Measurements from ENCODE around the gene RBM23. TPM values are rescaled to one million over a fixed set of nuclear protein-coding genes. Genes with fewer than 3 reads are reported as not detected.
A peak's percentile ranks its signal among the peaks of the same experiment; 100 is the strongest.

RBM23 gene
- total and polyA plus RNA-seq, 2 of the 8 experiments (the other 6 are each of a cell fraction or from before 2014, with no cell fraction given) = 41.2 to 43.3 TPM

- TF ChIP-seq, protein P1, sequence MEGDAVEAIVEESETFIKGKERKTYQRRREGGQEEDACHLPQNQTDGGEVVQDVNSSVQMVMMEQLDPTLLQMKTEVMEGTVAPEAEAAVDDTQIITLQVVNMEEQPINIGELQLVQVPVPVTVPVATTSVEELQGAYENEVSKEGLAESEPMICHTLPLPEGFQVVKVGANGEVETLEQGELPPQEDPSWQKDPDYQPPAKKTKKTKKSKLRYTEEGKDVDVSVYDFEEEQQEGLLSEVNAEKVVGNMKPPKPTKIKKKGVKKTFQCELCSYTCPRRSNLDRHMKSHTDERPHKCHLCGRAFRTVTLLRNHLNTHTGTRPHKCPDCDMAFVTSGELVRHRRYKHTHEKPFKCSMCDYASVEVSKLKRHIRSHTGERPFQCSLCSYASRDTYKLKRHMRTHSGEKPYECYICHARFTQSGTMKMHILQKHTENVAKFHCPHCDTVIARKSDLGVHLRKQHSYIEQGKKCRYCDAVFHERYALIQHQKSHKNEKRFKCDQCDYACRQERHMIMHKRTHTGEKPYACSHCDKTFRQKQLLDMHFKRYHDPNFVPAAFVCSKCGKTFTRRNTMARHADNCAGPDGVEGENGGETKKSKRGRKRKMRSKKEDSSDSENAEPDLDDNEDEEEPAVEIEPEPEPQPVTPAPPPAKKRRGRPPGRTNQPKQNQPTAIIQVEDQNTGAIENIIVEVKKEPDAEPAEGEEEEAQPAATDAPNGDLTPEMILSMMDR (IDR thresholded peaks at IDR 0.05; ENCODE audit: control extremely low read depth in 1 of 3, insufficient read depth in 1 of 3, low read depth in 1 of 3, low read length in 3 of 3) = peak; percentile 81 to 94 (median 91)
- TF ChIP-seq POLR2A (IDR thresholded peaks at IDR 0.05; ENCODE audit: control extremely low read depth in 1 of 2, low read depth in 2 of 2, low read length in 2 of 2) (peak in 1 of 2 experiments; percentile 28; a peak in 1 of 3 replicates), SIN3A (conservative IDR thresholded peaks at IDR 0.05 in 1 of 2, IDR thresholded peaks at IDR 0.05 in 1 of 2; ENCODE audit: low read depth in 1 of 2, low read length in 2 of 2) (peak; percentile 50 to 78; a peak in 1 of 4 replicates), TBP (IDR thresholded peaks at IDR 0.05; ENCODE audit: low read depth, low read length) (peak; percentile 56; the same call in 1 of the 2 replicates), TAF1 (IDR thresholded peaks at IDR 0.05; ENCODE audit: low read depth, low read length) (peak; percentile 56), PHF8 (conservative IDR thresholded peaks at IDR 0.05; ENCODE audit: low read depth, low read length) (peak; percentile 37; the same call in 1 of the 2 replicates), ATF3 (IDR thresholded peaks at IDR 0.05; ENCODE audit: insufficient read depth, low read depth, low read length) (0 out of 2 replicates have a peak, but pooled peaks have one; percentile 8), SIX5 (IDR thresholded peaks at IDR 0.05; ENCODE audit: low read depth, low read length) (no peak), JUND (IDR thresholded peaks at IDR 0.05; ENCODE audit: low read length) (peak; percentile 55; the same call in 1 of the 2 replicates), CREB1 (IDR thresholded peaks at IDR 0.05) (peak; percentile 33; the same call in 1 of the 2 replicates), MAX (IDR thresholded peaks at IDR 0.05) (peak; percentile 27; the same call in 1 of the 2 replicates), HDAC2 (IDR thresholded peaks at IDR 0.05; ENCODE audit: borderline replicate concordance in 1 of 2, low read depth in 2 of 2, low read length in 2 of 2) (0 out of 4 replicates have a peak, but pooled peaks of 1 of the 2 experiments have one; percentile 64), RAD21 (IDR thresholded peaks at IDR 0.05 in 1 of 2, conservative IDR thresholded peaks at IDR 0.05 in 1 of 2; ENCODE audit: low read depth in 2 of 2, low read length in 2 of 2) (peak; percentile 75 to 84), GABPA (IDR thresholded peaks at IDR 0.05; ENCODE audit: borderline replicate concordance, insufficient read depth, low read length) (no peak), TAF7 (optimal IDR thresholded peaks at IDR 0.05; ENCODE audit: borderline replicate concordance, low read depth, low read length) (no peak), GTF2F1 (IDR thresholded peaks at IDR 0.05; ENCODE audit: borderline replicate concordance, low read depth, low read length) (no peak), NANOG (IDR thresholded peaks at IDR 0.05; ENCODE audit: insufficient read depth, low read depth, low read length, poor library complexity, severe bottlenecking) (no peak), KDM5A (IDR thresholded peaks at IDR 0.05; ENCODE audit: low read length) (no peak)
These were observed 46.7 kb downstream of the RBM23 start (continued) for GRCh38 chr14:22872033-22872832.
